ENCODE measurements around the gene SYDE1.
"Not testable (repeated sequence)": the region's sequence is repeated elsewhere in the genome, so short reads cannot be mapped to it uniquely, and the experiment has no call there.

SYDE1 gene

GRCh38 chr19:15107061-15108010, at the start of gene SYDE1:
Gene SYDE1, plus strand, starts transcription at chr19:15107401. Its CDS starts 33 bp downstream, at chr19:15107434.
- DNase-seq, result peak in 7 of 51 donors; percentile 7 to 12 (median 10)

- no peak for DNase-seq
These were observed 45.2 kb upstream of the SYDE1 start for GRCh38 chr19:15062036-15062435.

- not testable (repeated sequence) for DNase-seq
These were observed 36.8 kb upstream of the SYDE1 start for GRCh38 chr19:15070386-15070785.

GRCh38 chr19:15072930-15073647, 34.1 kb upstream of the SYDE1 start:
- DNase-seq, result no peak

GRCh38 chr19:15074371-15074770, 32.8 kb upstream of the SYDE1 start:
- no peak for DNase-seq

GRCh38 chr19:15075806-15076205, 31.4 kb upstream of the SYDE1 start:
- DNase-seq, result no peak

GRCh38 chr19:15080002-15080401, 27.2 kb upstream of the SYDE1 start:
- DNase-seq, result not testable (repeated sequence)

GRCh38 chr19:15081911-15082310, 25.3 kb upstream of the SYDE1 start, which contains the start of gene OR1I1:
Gene OR1I1, plus strand, starts transcription at chr19:15082211. Its CDS starts 4,855 bp downstream, at chr19:15087066.
- DNase-seq, result no peak

- no peak for DNase-seq
These were observed 20.0 kb upstream of the SYDE1 start for GRCh38 chr19:15087182-15087581.

GRCh38 chr19:15091918-15092753, 15.1 kb upstream of the SYDE1 start:
- peak in 4 of 51 donors; percentile 7 to 33 (median 28) for DNase-seq

GRCh38 chr19:15093001-15093400, 14.2 kb upstream of the SYDE1 start:
- no peak for DNase-seq

- no peak for DNase-seq
These were observed 11.0 kb upstream of the SYDE1 start for GRCh38 chr19:15096223-15096622.

GRCh38 chr19:15097980-15098379, 9.2 kb upstream of the SYDE1 start:
- not testable (repeated sequence) for DNase-seq

- DNase-seq, result no peak
These were observed 8.7 kb upstream of the SYDE1 start for GRCh38 chr19:15098460-15098859.

GRCh38 chr19:15099017-15099582, 8.1 kb upstream of the SYDE1 start:
- no peak for DNase-seq

- DNase-seq, result no peak
These were observed 5.6 kb upstream of the SYDE1 start for GRCh38 chr19:15101479-15102082.

GRCh38 chr19:15104003-15104402, 3.2 kb upstream of the SYDE1 start:
- DNase-seq, result no peak

- no peak for DNase-seq
These were observed 2.8 kb upstream of the SYDE1 start for GRCh38 chr19:15104411-15104810.

- DNase-seq, result no peak
These were observed 2.2 kb upstream of the SYDE1 start for GRCh38 chr19:15105044-15105443.

- DNase-seq, result no peak
These were observed 1.1 kb downstream of the SYDE1 start for GRCh38 chr19:15108145-15108844.

All from hypothalamus (tissue), 51 donors.